Neuronal stem cell (in vitro differentiated cells): ENCODE data around the gene LGR4.

Experiments used
- DNase-seq: peaks from one replicate; pipeline ENCODE4 v3.0.0-alpha.2; 2013; ENCODE audit warnings: low spot score
- H2AFZ ChIP-seq: one replicate; pipeline ENCODE4 v1.6.1; 2013; ENCODE audit warnings: mild to moderate bottlenecking, low read length, inconsistent platforms
- H2AK5ac ChIP-seq: 2 replicates; pipeline ENCODE4 v1.6.1; 2013; ENCODE audit warnings: low read depth, mild to moderate bottlenecking, inconsistent platforms, low read length, moderate library complexity, mixed read lengths
- H2BK120ac ChIP-seq: 2 replicates; pipeline ENCODE4 v1.6.1; 2013; ENCODE audit warnings: low read depth, mild to moderate bottlenecking, inconsistent platforms, low read length, moderate library complexity, mixed read lengths
- H2BK12ac ChIP-seq: one replicate; pipeline ENCODE4 v1.6.1; 2013; ENCODE audit warnings: low read length, inconsistent platforms
- H2BK15ac ChIP-seq: 2 replicates; pipeline ENCODE4 v1.6.1; 2013; ENCODE audit warnings: mild to moderate bottlenecking, low read length, inconsistent platforms, mixed read lengths
- H2BK5ac ChIP-seq: one replicate; pipeline ENCODE4 v1.6.1; 2013; ENCODE audit warnings: inconsistent platforms, mild to moderate bottlenecking, low read length, moderate library complexity
- H3K14ac ChIP-seq: one replicate; pipeline ENCODE4 v1.6.1; 2013; ENCODE audit warnings: low read length, inconsistent platforms
- H3K18ac ChIP-seq: 2 replicates; pipeline ENCODE4 v1.6.1; 2013; ENCODE audit warnings: low read length, inconsistent platforms
- H3K23ac ChIP-seq: 2 replicates; pipeline ENCODE4 v1.6.1; 2013; ENCODE audit warnings: low read depth, mild to moderate bottlenecking, mixed read lengths, low read length, inconsistent platforms; ENCODE audit not compliant: poor library complexity
- H3K27ac ChIP-seq: replicated peaks from 3 replicates; pipeline ENCODE4 v1.5.1; 2013; ENCODE audit warnings: low read length, inconsistent platforms
- H3K27me3 ChIP-seq, 3 experiments: 2 replicates each; pipeline ENCODE4 v1.6.1; 2013; ENCODE audit warnings: low read length in 3 of 3, mild to moderate bottlenecking in 2 of 3, inconsistent platforms in 1 of 3, low read depth in 1 of 3, mixed read lengths in 1 of 3, moderate library complexity in 1 of 3; ENCODE audit not compliant: control insufficient read depth in 3 of 3, insufficient read depth in 3 of 3
- H3K36me3 ChIP-seq, 2 donors: replicated peaks in 1 of 2; 2 replicates each; pipeline ENCODE4 v1.6.1; 2013; ENCODE audit warnings: low read length in 2 of 2; ENCODE audit not compliant: control insufficient read depth in 2 of 2, insufficient read depth in 2 of 2
- H3K4ac ChIP-seq: 2 replicates; pipeline ENCODE4 v1.6.1; 2013; ENCODE audit warnings: inconsistent platforms, mild to moderate bottlenecking, low read length, moderate library complexity
- H3K4me1 ChIP-seq, 2 donors: 1 replicate in 1 of 2; 2 replicates in 1 of 2; pipeline ENCODE4 v1.6.1; 2013; ENCODE audit warnings: low read length in 2 of 2, low read depth in 1 of 2; ENCODE audit not compliant: control insufficient read depth in 2 of 2, insufficient read depth in 1 of 2
- H3K4me2 ChIP-seq: one replicate; pipeline ENCODE4 v1.6.1; 2013; ENCODE audit warnings: mild to moderate bottlenecking, low read length, inconsistent platforms; ENCODE audit not compliant: insufficient read depth, poor library complexity, severe bottlenecking
- H3K4me3 ChIP-seq, 2 donors: 2 replicates each; pipeline ENCODE4 v1.5.1; 2013; ENCODE audit warnings: low read length in 2 of 2, mild to moderate bottlenecking in 2 of 2, inconsistent platforms in 1 of 2, moderate library complexity in 1 of 2
- H3K79me1 ChIP-seq: one replicate; pipeline ENCODE4 v1.6.1; 2013; ENCODE audit warnings: low read depth, mild to moderate bottlenecking, inconsistent platforms, low read length, moderate library complexity
- H3K9ac ChIP-seq: one replicate; pipeline ENCODE4 v1.6.1; 2013; ENCODE audit warnings: mild to moderate bottlenecking, low read depth, low read length, inconsistent platforms; ENCODE audit not compliant: poor library complexity
- H3K9me3 ChIP-seq, 2 donors: replicated peaks in 1 of 2; 2 replicates each; pipeline versions ENCODE3 to v1.6.1; 2013; ENCODE audit warnings: low read length in 2 of 2, mild to moderate bottlenecking in 2 of 2, inconsistent platforms in 1 of 2, low read depth in 1 of 2, mixed read lengths in 1 of 2, moderate library complexity in 1 of 2; ENCODE audit not compliant: control insufficient read depth in 2 of 2, insufficient read depth in 1 of 2
- H4K8ac ChIP-seq: one replicate; pipeline ENCODE4 v1.6.1; 2013; ENCODE audit warnings: low read depth, mild to moderate bottlenecking, inconsistent platforms, low read length, moderate library complexity
- H4K91ac ChIP-seq: one replicate; pipeline ENCODE4 v1.6.1; 2013; ENCODE audit warnings: low read length, low read depth, mild to moderate bottlenecking, inconsistent platforms; ENCODE audit not compliant: poor library complexity
- WGBS, 2 donors: extraction: QIAGEN DNeasy Blood & Tissue Kit; methylation state at CpG; one replicate each; pipeline ENCODE4 v1.1.7; 2013; ENCODE audit warnings: missing lambda C conversion rate in 2 of 2, mixed read lengths in 1 of 2; ENCODE audit not compliant: insufficient read length in 2 of 2, insufficient replicate concordance in 1 of 2; ENCODE audit errors: extremely low coverage in 2 of 2; 5-methylcytosine and 5-hydroxymethylcytosine counted together

The LGR4 gene

GRCh38 chr11:27401280-27401832, 71.2 kb downstream of the LGR4 start:
- Histone ChIP-seq H2BK12ac (no peak overlapping the region), H2BK120ac (no peak overlapping the region), H3K23ac (no peak overlapping the region), H3K4me2 (no peak overlapping the region), H4K8ac (no peak overlapping the region), H4K91ac (no peak overlapping the region), H3K4me1 (peaks cover 0 to 10% of the 10 kb centered on the region in 2 donors), H3K9me3 (peaks cover 0 to 8% of the 10 kb centered on the region in 2 donors), H3K4me3 (no peak overlapping the region), H3K4ac (no peak overlapping the region), H3K9ac (no peak overlapping the region), H3K14ac (no peak overlapping the region), H2AFZ (no peak overlapping the region), H2AK5ac (no peak overlapping the region), H2BK15ac (no peak overlapping the region), H3K79me1 (peaks cover 2% of the 10 kb centered on the region), H2BK5ac (no peak overlapping the region), H3K18ac (no peak overlapping the region), H3K27me3 (no peaks in the 10 kb centered on the region), H3K27ac (no peak overlapping the region), H3K36me3 (peaks cover 8 to 13% of the 10 kb centered on the region in 2 donors)
- no CpG with 5 or more reads among the region's 5 CpGs for WGBS, 2 donors
- DNase-seq = no peak

- H3K9me3 ChIP-seq = peaks cover 0 to 8% of the 10 kb centered on the region in 2 donors
- H2BK5ac ChIP-seq = no peak overlapping the region
- H3K9ac ChIP-seq = no peak overlapping the region
- peaks cover 12 to 25% of the 10 kb centered on the region in 2 donors for H3K4me1 ChIP-seq
- H3K18ac ChIP-seq = no peak overlapping the region
- no CpG with 5 or more reads among the region's 3 CpGs for WGBS, 2 donors
- H3K14ac ChIP-seq = no peak overlapping the region
- no peak for DNase-seq
- no peak overlapping the region for H3K23ac ChIP-seq
- no peak overlapping the region for H3K27ac ChIP-seq
- H2BK120ac ChIP-seq = no peak overlapping the region
- no peak overlapping the region for H3K4me2 ChIP-seq
- H2BK15ac ChIP-seq = no peak overlapping the region
- H2AK5ac ChIP-seq = no peak overlapping the region
- peaks cover 2% of the 10 kb centered on the region for H3K79me1 ChIP-seq
- no peak overlapping the region for H2AFZ ChIP-seq
- H4K8ac ChIP-seq = no peak overlapping the region
- H3K36me3 ChIP-seq = peaks cover 8 to 10% of the 10 kb centered on the region in 2 donors
- H2BK12ac ChIP-seq = no peak overlapping the region
- no peak overlapping the region for H3K4ac ChIP-seq
- H3K27me3 ChIP-seq = no peaks in the 10 kb centered on the region
- H3K4me3 ChIP-seq = no peak overlapping the region
- H4K91ac ChIP-seq = no peak overlapping the region
Measured at GRCh38 chr11:27398400-27398770, 74.2 kb downstream of the LGR4 start.

- H2BK5ac ChIP-seq = no peak overlapping the region
- H3K23ac ChIP-seq = no peak overlapping the region
- H3K9me3 ChIP-seq = peaks cover 0 to 4% of the 10 kb centered on the region in 2 donors
- no peak overlapping the region for H4K91ac ChIP-seq
- H3K4me3 ChIP-seq = no peak overlapping the region
- H3K9ac ChIP-seq = no peak overlapping the region
- peaks cover 16 to 25% of the 10 kb centered on the region in 2 donors for H3K4me1 ChIP-seq
- H3K27ac ChIP-seq = no peak overlapping the region
- H2BK12ac ChIP-seq = no peak overlapping the region
- no peak overlapping the region for H4K8ac ChIP-seq
- H3K14ac ChIP-seq = no peak overlapping the region
- H3K79me1 ChIP-seq = peaks cover 2% of the 10 kb centered on the region
- H2BK120ac ChIP-seq = no peak overlapping the region
- peaks cover 6 to 8% of the 10 kb centered on the region in 2 donors for H3K36me3 ChIP-seq
- no peak overlapping the region for H2AFZ ChIP-seq
- no peaks in the 10 kb centered on the region for H3K27me3 ChIP-seq
- no peak for DNase-seq
- no peak overlapping the region for H2BK15ac ChIP-seq
- H3K4ac ChIP-seq = no peak overlapping the region
- H3K4me2 ChIP-seq = no peak overlapping the region
- no CpG with 5 or more reads among the region's 9 CpGs for WGBS, 2 donors
- H3K18ac ChIP-seq = no peak overlapping the region
- no peak overlapping the region for H2AK5ac ChIP-seq
Measured at GRCh38 chr11:27397624-27398399, 74.8 kb downstream of the LGR4 start.

- Histone ChIP-seq H2AFZ (no peak overlapping the region), H3K4me2 (no peak overlapping the region), H3K4ac (no peak overlapping the region), H2AK5ac (no peak overlapping the region), H3K27ac (no peak overlapping the region), H3K23ac (no peak overlapping the region), H3K9ac (no peak overlapping the region), H3K18ac (no peak overlapping the region), H4K8ac (no peak overlapping the region), H2BK5ac (no peak overlapping the region), H3K4me3 (no peak overlapping the region), H3K4me1 (peaks cover 29 to 30% of the 10 kb centered on the region in 2 donors), H4K91ac (no peak overlapping the region), H3K27me3 (no peaks in the 10 kb centered on the region), H3K14ac (no peak overlapping the region), H2BK120ac (no peak overlapping the region), H2BK15ac (no peak overlapping the region), H3K79me1 (no peaks in the 10 kb centered on the region), H3K36me3 (peaks cover 5 to 6% of the 10 kb centered on the region in 2 donors), H3K9me3 (no peaks in the 10 kb centered on the region), H2BK12ac (no peak overlapping the region)
- no CpG with 5 or more reads among the region's 3 CpGs for WGBS, 2 donors
- no peak for DNase-seq
Measured at GRCh38 chr11:27396259-27396839, 76.2 kb downstream of the LGR4 start.
